Suprapubic skin (tissue), 4 donors: ENCODE results near the gene KCND1. TPM values are rescaled to one million over a fixed set of nuclear protein-coding genes. Genes with fewer than 3 reads are reported as not detected.
"Not testable (repeated sequence)": the region's sequence is repeated elsewhere in the genome, so short reads cannot be mapped to it uniquely, and the experiment has no call there.

Source experiments
- DNase-seq, 2 donors: peaks; one replicate each; pipeline ENCODE4 v3.0.0-alpha.2; 2019; ENCODE audit warnings: low spot score in 2 of 2
- H3K27ac ChIP-seq: fragments of 200-600 bp; sonication (generic); one replicate; pipeline ENCODE4 v1.5.1; 2019
- H3K27me3 ChIP-seq: fragments of 200-600 bp; sonication (generic); one replicate; pipeline ENCODE4 v1.5.1; 2019
- H3K36me3 ChIP-seq: fragments of 200-600 bp; sonication (generic); one replicate; pipeline ENCODE4 v1.5.1; 2019
- H3K4me1 ChIP-seq: fragments of 200-600 bp; sonication (generic); one replicate; pipeline ENCODE4 v1.5.1; 2019
- H3K4me3 ChIP-seq: fragments of 200-600 bp; sonication (generic); one replicate; pipeline ENCODE4 v1.5.1; 2019; ENCODE audit warnings: mild to moderate bottlenecking
- H3K9me3 ChIP-seq: fragments of 200-600 bp; sonication (generic); one replicate; pipeline ENCODE4 v1.5.1; 2019
- EP300 ChIP-seq: sonication (generic); formaldehyde crosslinking; IDR thresholded peaks from one replicate; pipeline ENCODE4 v1.6.1; 2017; ENCODE audit warnings: antibody characterized with exemption
- POLR2A ChIP-seq, 2 donors: fragments of 450-650 bp; IDR thresholded peaks; one replicate each; pipeline ENCODE4 v1.6.1; 2017; ENCODE audit warnings: antibody characterized with exemption in 2 of 2, mild to moderate bottlenecking in 2 of 2, moderate library complexity in 2 of 2
- POLR2AphosphoS5 ChIP-seq, 3 donors: sonication (generic); formaldehyde crosslinking; IDR thresholded peaks; one replicate each; pipeline ENCODE4 v1.6.1; 2017; ENCODE audit warnings: antibody characterized with exemption in 3 of 3
- WGBS: methylation state at CpG from one replicate; pipeline ENCODE4 v1.1.5; 2018; 5-methylcytosine and 5-hydroxymethylcytosine counted together
- total RNA-seq, 4 donors: library from RNA; depleted of rRNA; stranded (reverse); fragments of >200 nt; gene quantifications; one replicate each; pipeline ENCODE4 v1.1.0, GENCODE V29; 2016
- TF ChIP-seq, protein P1 (sequence below), 2 donors: fragments of 200-600 bp in 1 of 2; fragments of 450-650 bp in 1 of 2; sonication (generic) in 1 of 2; IDR thresholded peaks; one replicate each; pipeline ENCODE4 v1.5.1; 2016 to 2019; ENCODE audit warnings: antibody characterized with exemption in 2 of 2, mild to moderate bottlenecking in 1 of 2, moderate library complexity in 1 of 2

The KCND1 gene
- total RNA-seq, 4 donors from 2014 or later, result 0.55 to 2.8 (median 1.3) TPM

DNA sequence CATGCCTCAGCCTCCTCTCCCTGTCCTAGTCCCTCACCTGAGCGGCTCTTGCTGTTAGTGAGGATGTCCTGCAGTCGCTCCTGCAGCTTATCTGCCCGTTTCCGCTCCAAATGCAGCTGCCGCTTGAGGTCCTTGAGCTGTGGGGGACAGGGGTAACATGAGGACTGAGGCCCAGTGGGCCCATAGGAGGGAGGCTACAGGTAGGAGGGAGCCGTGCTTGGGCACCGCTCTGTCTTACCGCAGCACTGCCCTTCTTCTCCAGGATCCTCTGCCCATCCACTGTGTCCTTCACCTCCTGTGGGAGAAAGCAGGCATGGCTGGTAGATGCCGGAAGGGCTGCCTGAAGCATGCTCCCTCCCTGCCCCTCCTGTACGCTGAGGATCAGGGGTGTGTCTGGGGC lies 9.5 kb upstream of the KCND1 start:
- WGBS, result 79% methylated on average over 7 of the region's 10 CpGs

DNA sequence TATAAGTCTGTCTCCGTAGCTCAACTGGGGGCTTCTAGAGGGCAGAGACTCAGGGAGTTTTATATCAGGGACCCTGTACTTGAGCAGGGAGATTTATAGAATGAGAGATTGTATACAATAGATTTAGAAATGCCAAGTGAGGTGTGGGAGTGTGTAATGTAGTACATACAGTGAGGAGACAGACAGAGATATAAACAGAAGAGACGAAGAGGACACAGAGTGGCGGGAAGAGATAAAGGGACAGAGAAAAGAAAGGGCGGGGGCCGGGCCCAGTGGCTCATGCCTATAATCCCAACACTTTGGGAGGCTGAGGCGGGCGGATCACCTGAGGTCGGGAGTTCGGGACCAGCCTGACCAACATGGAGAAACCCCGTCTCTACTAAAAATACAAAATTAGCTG lies 8.7 kb upstream of the KCND1 start:
- H3K4me1 ChIP-seq, H3K9me3 ChIP-seq, H3K27ac ChIP-seq, H3K27me3 ChIP-seq, H3K4me3 ChIP-seq, DNase-seq: not testable (repeated sequence)
- peaks cover 56% of the 10 kb centered on the region for H3K36me3 ChIP-seq
- 78% methylated on average over 10 of the region's 10 CpGs for WGBS

More for the DNA sequence above, 9.5 kb upstream of the KCND1 start:
- H3K4me1 ChIP-seq, result no peaks in the 10 kb centered on the region
- no peak overlapping the region for H3K27ac ChIP-seq
- H3K36me3 ChIP-seq, result peaks cover 54% of the 10 kb centered on the region
- no peaks in the 10 kb centered on the region for H3K9me3 ChIP-seq
- no peaks in the 10 kb centered on the region for H3K27me3 ChIP-seq
- no peak for DNase-seq
- TF ChIP-seq, protein P1, sequence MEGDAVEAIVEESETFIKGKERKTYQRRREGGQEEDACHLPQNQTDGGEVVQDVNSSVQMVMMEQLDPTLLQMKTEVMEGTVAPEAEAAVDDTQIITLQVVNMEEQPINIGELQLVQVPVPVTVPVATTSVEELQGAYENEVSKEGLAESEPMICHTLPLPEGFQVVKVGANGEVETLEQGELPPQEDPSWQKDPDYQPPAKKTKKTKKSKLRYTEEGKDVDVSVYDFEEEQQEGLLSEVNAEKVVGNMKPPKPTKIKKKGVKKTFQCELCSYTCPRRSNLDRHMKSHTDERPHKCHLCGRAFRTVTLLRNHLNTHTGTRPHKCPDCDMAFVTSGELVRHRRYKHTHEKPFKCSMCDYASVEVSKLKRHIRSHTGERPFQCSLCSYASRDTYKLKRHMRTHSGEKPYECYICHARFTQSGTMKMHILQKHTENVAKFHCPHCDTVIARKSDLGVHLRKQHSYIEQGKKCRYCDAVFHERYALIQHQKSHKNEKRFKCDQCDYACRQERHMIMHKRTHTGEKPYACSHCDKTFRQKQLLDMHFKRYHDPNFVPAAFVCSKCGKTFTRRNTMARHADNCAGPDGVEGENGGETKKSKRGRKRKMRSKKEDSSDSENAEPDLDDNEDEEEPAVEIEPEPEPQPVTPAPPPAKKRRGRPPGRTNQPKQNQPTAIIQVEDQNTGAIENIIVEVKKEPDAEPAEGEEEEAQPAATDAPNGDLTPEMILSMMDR (IDR thresholded peaks at IDR 0.05), result no peak
- TF ChIP-seq EP300, result no peak
- TF ChIP-seq POLR2A (IDR thresholded peaks at IDR 0.05), result no peak
- TF ChIP-seq POLR2AphosphoS5 (IDR thresholded peaks at IDR 0.05), result no peak
- H3K4me3 ChIP-seq, result no peak overlapping the region

DNA sequence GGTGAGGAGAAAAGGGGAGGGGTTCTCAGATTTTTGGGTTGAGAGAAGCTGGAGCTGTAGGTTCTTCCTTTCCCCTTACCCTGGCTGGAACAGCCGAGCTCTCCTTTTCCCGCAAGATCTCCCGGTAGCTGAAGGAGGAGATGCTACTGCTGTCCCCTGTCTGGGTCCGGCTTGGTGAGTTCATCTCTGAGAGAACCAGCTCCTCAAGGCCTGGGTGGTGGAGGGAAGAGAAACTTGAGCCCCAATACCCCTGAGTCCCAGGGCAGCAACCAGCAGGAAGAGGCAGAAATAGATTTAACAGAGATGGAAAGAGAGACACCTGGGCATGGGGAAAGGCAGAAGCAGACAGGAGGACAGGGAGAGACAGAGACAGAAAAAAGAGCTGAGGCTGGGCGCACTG lies 6.6 kb upstream of the KCND1 start:
- Histone ChIP-seq H3K4me1 (no peaks in the 10 kb centered on the region), H3K27me3 (no peaks in the 10 kb centered on the region), H3K9me3 (no peaks in the 10 kb centered on the region), H3K4me3 (no peak overlapping the region), H3K36me3 (peaks cover 56% of the 10 kb centered on the region), H3K27ac (no peak overlapping the region)
- TF ChIP-seq POLR2AphosphoS5 (IDR thresholded peaks at IDR 0.05) (no peak), EP300 (no peak), POLR2A (IDR thresholded peaks at IDR 0.05) (no peak)
- TF ChIP-seq, protein P1 (IDR thresholded peaks at IDR 0.05), result no peak
- 84% methylated on average over 5 of the region's 5 CpGs for WGBS
- DNase-seq, result no peak

DNA sequence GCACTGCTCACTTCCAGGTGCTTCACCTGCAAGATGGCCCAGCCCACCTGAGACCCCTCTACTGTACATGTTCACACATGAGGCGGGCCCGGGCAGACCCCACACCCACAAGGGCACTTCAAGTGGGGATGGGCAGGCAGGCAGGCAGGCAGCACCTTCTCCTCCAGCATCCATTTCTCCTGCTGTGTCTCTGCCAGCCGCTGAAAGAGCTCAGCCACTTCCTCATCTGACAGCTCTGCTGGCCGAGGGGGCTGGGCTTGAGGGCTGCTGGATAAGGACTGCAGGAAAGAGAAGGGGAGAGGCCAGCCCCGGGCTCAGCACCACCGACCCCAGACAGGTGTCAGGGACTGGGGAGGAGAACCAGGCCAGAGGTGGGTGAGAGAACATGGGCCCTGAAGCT lies 4.4 kb upstream of the KCND1 start:
- 71% methylated on average over 6 of the region's 6 CpGs for WGBS
- TF ChIP-seq POLR2A (IDR thresholded peaks at IDR 0.05), result no peak
- TF ChIP-seq, protein P1 (IDR thresholded peaks at IDR 0.05), result no peak
- H3K36me3 ChIP-seq, result peaks cover 37% of the 10 kb centered on the region

DNA sequence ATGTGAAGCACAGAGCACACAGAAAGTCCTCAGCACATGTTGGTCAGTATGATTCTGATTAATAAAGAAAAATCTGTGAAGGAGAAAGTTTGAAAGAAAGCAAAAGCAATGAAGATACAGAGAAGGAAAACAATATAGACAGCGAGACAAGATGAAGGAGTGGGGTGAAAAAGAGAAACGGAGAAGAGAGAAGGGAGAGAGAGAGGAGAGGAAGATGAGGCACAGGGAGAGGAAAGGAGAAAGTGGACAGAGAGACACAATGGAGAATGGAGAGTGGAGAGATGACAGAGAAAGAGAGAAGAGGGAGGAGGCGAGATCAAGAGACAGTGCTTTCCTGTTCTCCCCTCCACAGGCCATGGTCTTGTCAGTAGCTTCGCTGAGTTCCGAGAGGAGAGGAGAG lies 3.9 kb upstream of the KCND1 start:
- DNase-seq, result no peak
- peaks cover 34% of the 10 kb centered on the region for H3K36me3 ChIP-seq
- H3K4me3 ChIP-seq, result no peak overlapping the region
- no peaks in the 10 kb centered on the region for H3K9me3 ChIP-seq
- 84% methylated on average over 5 of the region's 5 CpGs for WGBS
- peaks cover 15% of the 10 kb centered on the region for H3K4me1 ChIP-seq
- no peaks in the 10 kb centered on the region for H3K27me3 ChIP-seq
- TF ChIP-seq EP300 (no peak), POLR2AphosphoS5 (IDR thresholded peaks at IDR 0.05) (no peak), POLR2A (IDR thresholded peaks at IDR 0.05) (no peak)
- TF ChIP-seq, protein P1 (IDR thresholded peaks at IDR 0.05), result no peak
- H3K27ac ChIP-seq, result no peak overlapping the region

More for the DNA sequence above, 4.4 kb upstream of the KCND1 start:
- no peaks in the 10 kb centered on the region for H3K27me3 ChIP-seq
- H3K9me3 ChIP-seq, result no peaks in the 10 kb centered on the region
- H3K27ac ChIP-seq, result no peak overlapping the region
- H3K4me3 ChIP-seq, result no peak overlapping the region
- no peak for DNase-seq
- peaks cover 15% of the 10 kb centered on the region for H3K4me1 ChIP-seq

DNA sequence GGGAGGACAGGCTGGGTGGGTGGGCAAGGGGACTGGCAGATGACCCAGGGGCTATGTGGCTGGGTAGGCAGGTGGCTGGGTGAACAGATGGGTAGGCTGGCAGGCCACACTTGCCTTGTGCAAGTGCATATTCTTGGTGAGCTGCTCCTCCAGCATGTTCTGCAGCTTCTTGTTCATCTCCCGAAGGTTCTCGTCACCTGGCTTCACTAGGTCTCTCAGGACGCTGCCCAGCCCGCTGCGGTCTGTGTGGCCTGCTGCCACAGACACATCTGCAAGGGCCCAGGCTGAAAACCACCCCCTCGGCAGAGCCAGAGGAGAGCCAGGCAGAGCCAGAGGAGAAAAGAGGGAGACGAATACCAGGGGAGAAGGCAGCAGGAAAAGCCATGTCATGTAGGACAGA lies 3.4 kb upstream of the KCND1 start:
- Histone ChIP-seq H3K36me3 (peaks cover 31% of the 10 kb centered on the region), H3K27ac (no peak overlapping the region), H3K4me3 (no peak overlapping the region), H3K4me1 (peaks cover 15% of the 10 kb centered on the region), H3K9me3 (no peaks in the 10 kb centered on the region), H3K27me3 (no peaks in the 10 kb centered on the region)
- no peak for TF ChIP-seq POLR2AphosphoS5 (IDR thresholded peaks at IDR 0.05)
- no peak for TF ChIP-seq EP300
- TF ChIP-seq POLR2A (IDR thresholded peaks at IDR 0.05), result no peak
- TF ChIP-seq, protein P1 (IDR thresholded peaks at IDR 0.05), result no peak
- WGBS, result 79% methylated on average over 7 of the region's 7 CpGs
- no peak for DNase-seq
